ENCODE measurements around the gene RNF212. TPM values are rescaled to one million over a fixed set of nuclear protein-coding genes. Genes with fewer than 3 reads are reported as not detected.

Gene RNF212
- total RNA-seq: 10 to 100 TPM in 1 of 4 donors, 1 to 10 TPM in 3; 3.7 to 16.1 (median 7.3) TPM

DNA sequence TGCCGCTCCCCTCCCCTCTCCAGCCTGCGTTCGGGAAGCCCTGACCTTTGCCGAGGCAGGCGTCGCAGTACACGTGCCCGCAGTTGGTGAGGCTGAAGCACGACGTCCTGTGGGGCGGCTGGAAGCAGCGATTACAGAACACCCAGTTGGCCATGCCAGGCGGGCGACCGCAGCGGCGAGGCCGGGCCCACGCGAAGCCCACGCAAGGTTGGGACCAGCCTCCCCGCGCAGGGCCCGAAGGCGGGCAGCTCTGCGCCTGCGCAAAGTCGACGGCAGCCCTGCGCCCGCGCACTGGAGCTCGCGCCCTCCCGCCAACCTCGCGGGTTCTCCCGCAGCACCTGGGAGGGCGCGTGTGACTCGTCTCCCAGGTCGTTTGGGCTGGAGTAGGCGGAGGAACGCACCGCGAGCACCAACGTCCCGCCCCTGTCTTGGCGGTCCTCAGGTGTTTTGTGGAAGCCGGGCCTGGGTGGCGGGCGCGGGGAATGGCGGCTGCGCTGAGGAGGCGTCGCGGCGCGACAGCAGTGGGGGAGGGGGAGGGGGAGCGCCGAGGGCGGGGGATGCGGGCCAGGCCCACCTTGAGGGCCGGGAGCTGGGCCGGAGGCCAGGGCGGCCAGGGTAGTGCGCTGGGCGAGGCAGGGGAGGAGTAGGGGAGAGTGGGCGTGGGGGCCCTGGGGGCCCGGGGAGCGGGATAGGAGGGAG, at the start of gene RNF212:
Gene RNF212, minus strand, starts transcription at position 254 of the 699 bp plus-strand sequence. Its CDS starts 100 bp downstream, at position 154.
- TF ChIP-seq, protein P1, sequence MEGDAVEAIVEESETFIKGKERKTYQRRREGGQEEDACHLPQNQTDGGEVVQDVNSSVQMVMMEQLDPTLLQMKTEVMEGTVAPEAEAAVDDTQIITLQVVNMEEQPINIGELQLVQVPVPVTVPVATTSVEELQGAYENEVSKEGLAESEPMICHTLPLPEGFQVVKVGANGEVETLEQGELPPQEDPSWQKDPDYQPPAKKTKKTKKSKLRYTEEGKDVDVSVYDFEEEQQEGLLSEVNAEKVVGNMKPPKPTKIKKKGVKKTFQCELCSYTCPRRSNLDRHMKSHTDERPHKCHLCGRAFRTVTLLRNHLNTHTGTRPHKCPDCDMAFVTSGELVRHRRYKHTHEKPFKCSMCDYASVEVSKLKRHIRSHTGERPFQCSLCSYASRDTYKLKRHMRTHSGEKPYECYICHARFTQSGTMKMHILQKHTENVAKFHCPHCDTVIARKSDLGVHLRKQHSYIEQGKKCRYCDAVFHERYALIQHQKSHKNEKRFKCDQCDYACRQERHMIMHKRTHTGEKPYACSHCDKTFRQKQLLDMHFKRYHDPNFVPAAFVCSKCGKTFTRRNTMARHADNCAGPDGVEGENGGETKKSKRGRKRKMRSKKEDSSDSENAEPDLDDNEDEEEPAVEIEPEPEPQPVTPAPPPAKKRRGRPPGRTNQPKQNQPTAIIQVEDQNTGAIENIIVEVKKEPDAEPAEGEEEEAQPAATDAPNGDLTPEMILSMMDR (IDR thresholded peaks at IDR 0.05; ENCODE audit: low read depth): no peak

GRCh38 chr4:1160351-1160750, 47.0 kb upstream of the RNF212 start:
- TF ChIP-seq, protein P1 (IDR thresholded peaks at IDR 0.05; ENCODE audit: low read depth): no peak

GRCh38 chr4:1156069-1156468, 42.7 kb upstream of the RNF212 start:
- TF ChIP-seq, protein P1 (IDR thresholded peaks at IDR 0.05; ENCODE audit: low read depth): no peak

DNA sequence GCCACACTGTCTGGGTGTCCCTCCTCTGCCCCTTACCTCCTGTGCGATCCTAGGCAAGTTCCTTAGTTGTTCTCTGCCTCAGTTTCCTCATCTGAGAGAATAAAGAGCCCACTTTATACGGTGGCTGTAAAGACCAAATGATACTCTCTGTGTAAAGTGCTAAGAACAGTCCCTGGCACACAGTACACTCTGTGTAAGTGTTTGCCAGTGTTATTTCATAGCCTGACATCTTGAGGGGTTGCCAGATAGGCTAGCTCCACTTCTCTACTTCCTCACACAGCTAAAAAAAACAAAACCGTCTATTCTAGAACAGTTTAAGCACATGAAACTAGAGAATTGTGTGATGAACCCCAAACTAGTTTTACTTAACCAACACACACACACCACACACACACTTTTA, 42.0 kb upstream of the RNF212 start:
- TF ChIP-seq, protein P1 (IDR thresholded peaks at IDR 0.05; ENCODE audit: low read depth): no peak

- TF ChIP-seq, protein P1 (IDR thresholded peaks at IDR 0.05; ENCODE audit: low read depth): no peak
These were observed 41.3 kb upstream of the RNF212 start for GRCh38 chr4:1154523-1155182.

GRCh38 chr4:1154126-1154522, 40.8 kb upstream of the RNF212 start:
- TF ChIP-seq, protein P1 (IDR thresholded peaks at IDR 0.05; ENCODE audit: low read depth): no peak

- TF ChIP-seq, protein P1 (IDR thresholded peaks at IDR 0.05; ENCODE audit: low read depth): no peak
These were observed 40.3 kb upstream of the RNF212 start for GRCh38 chr4:1153567-1154090.
